Nucleus accumbens (tissue), 56 donors: ENCODE data around the gene PLAGL2.

Experiments
- DNase-seq, 56 donors: peaks; one replicate each; lab custom pipeline; 2025; lab: John Stamatoyannopoulos, UW

The PLAGL2 gene

DNA sequence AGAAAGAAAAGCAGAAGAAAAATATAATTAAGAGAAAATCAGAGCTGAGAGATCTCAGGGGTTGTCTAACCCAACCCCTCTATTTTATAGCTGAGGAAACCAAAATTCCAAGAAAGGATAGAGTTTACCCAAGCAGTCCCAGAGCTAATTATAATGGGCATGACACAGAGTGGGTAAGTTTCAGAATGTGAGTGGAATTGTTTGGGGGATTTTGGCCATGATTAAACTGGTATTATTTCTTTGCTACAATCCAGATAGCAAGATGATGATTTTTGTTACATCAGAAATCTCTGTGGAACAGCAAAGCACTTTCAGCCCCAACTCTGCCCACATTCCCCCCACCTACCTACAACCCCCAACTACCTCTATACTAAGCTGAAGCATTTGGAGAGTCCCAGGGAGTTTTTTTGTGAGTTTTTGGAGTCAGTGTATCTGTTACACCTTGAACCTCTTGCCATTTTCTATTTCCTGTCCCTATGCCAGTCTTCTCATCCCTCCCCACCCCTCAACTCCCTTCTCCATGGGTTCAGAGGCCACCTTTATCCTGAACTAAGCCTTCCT lies 24.9 kb upstream of the PLAGL2 start:
- DNase-seq: no peak

DNA sequence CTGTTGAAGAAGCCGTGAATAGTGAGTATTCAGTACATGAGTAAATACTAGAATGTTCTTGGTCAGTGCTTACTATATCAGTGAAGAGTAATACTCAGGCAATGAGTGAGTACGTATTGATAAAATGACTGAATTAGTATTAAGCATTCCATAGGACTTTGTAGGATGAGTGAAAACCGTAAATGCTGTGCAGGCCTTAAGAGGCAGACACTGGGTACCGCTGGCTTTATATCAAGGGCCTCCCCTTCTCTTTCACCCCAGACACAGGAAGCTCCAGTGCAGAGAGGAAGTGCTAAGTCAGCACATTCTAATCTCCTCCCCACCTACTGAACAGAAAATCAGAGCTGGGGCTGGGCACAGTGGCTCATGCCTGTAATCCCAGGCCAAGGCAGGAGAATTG lies 24.3 kb upstream of the PLAGL2 start:
- peak in 4 of 56 donors; percentile 1 to 18 (median 2) for DNase-seq

DNA sequence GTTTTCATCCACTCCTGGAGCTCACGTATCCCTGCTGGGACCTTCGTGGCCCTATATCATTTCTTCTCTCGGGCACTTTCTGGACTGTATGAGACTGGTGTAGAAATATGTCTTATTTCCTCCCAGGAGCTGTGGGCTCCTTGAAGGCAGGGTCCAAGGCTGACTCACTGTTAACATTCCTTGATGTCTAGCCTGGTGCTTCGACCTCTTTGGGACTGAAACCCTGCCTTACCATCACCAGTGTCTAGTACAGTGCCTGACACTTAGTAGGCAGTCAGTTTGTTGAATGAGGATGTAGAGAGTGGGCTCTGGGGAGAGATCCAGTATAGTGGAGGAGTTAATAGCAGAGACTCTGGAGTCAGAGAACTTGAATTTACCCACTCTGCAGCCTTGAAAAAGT lies 23.7 kb upstream of the PLAGL2 start:
- DNase-seq: no peak

DNA sequence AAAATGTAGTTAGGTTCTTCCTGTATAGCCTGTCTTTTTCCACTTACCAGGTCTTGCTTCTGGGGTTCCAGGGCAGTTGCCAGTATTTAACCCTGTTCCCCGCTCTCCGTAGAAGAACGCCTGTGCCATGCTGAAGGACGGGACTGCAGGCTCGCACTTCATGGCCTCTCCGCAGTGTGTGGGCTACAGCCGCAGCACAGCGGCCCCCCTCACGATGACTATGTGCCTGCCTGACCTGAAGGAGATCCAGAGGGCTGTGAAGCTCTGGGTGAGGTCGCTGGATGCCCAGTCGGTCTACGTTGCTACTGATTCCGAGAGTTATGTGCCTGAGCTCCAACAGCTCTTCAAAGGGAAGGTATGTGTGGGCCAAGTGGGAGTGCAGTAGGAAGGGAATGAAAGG lies 23.2 kb upstream of the PLAGL2 start:
- DNase-seq: no peak

DNA sequence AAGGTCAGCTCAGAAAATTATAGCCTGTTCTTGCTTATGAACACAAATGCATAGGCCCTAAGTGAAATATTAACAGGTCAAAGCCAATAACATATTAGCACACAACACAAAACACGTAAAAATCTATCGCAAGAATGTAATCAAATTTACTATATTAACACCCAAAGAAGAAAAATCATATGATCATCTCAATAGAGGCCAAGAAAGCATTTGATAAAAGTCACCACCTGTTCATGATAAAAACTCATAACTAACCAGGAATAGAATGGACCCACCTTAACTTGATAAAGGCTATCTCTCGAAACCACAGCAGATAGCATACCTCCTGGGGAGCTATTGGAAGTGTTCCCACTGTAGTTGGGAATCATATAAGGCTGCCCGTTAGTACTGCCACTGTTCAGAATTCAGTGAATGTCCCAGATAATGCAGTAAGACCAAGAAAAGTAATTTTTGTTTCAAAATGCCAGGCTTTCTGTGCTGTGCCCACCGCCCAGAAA lies 21.8 kb upstream of the PLAGL2 start:
- DNase-seq: no peak

DNA sequence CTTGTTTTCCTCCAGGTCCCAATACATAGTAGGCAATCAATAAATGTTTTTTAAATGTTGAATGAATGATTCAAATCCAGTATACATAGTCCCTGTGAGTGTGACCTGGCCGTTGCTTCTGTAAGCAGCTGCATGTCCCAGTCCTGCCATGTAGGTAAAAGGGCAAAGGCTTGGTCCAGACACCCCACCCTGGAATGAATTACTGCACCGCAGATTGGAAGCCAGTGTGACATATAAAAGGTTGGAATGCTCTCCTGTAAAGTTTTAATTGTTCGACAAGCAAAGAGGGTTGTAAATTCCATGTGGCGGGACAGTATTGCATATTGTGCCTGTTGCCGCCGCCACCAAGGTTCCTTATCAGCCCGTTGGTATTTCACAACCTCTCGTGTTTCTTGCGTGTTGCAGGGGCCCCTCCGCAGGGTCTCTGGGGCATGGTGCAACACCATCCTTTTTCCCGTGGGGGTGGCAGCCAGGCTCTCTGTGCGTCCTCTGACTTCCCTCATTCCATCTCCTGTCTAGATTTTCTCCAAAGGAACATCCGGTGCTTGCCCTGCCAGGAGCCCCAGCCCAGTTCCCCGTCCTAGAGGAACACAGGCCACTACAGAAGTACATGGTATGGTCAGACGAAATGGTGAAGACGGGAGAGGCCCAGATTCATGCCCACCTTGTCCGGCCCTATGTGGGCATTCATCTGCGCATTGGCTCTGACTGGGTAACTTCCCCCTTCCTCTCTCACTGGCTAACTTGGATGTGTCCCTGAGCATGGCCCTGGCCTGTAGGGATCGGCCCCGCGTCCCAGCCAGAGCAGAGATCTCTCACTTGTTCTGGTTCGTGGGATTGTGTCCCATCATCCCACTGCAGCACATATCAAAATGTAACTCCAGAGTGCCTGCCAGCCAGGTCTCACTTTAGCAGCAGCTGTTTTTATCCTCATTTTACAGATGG lies 20.5 kb upstream of the PLAGL2 start:
- peak in 3 of 56 donors; percentile 6 to 23 (median 15) for DNase-seq

DNA sequence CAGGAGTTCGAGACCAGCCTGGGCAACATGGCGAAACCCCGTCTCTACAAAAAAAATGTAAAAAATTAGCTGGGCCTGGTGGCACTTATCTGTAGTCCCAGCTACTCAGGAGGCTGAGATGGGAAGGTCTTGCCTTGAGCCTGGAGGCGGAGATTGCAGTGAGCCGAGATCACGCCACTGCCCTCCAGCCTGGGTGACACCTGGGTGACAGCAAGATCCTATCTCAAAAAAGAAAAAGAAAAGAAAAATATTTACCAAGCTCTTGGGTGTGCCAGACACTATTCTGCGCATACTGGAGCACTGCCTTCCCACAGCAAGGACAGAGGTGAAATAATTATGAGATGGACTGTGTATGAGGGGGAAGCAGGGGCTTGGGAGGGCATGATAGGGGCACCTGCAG lies 19.8 kb upstream of the PLAGL2 start:
- DNase-seq: no peak

DNA sequence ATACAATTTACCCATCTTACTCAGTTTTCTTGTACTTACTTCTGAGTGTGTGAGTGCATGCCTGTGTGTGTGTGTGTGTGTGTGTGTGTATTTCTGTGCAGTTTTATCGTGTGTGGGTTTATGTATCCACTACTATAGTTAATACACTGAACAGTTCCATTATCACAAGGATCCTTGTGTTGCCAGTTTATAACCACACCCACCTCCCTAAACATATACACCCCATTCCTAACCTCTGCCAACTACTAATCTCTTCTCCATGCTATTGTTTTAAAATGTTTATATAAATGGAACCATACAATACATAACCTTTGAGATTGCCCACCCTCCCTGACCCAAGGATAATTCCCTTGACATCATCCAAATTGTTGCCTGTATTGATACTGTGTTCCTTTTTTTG lies 18.8 kb upstream of the PLAGL2 start:
- no peak for DNase-seq

DNA sequence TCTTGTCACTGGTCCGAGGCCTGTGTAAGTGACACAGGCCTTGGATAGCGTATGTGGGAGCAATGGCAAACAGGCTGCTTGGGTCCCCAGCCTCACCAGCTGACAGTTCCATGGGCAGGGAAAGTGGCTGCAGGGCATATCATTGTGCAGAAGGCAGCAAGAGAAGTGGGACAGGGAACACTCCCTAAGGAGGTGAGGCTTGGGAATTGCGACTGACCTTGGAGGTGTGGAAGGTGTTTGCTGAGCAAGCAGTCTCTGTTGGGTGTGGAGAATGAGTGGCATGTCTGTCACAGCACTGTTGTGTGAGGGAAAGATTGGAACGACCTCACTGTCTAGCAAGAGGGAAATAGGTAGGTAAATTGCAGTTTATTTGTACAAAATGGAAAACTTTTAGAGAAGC lies 16.9 kb upstream of the PLAGL2 start:
- no peak for DNase-seq

DNA sequence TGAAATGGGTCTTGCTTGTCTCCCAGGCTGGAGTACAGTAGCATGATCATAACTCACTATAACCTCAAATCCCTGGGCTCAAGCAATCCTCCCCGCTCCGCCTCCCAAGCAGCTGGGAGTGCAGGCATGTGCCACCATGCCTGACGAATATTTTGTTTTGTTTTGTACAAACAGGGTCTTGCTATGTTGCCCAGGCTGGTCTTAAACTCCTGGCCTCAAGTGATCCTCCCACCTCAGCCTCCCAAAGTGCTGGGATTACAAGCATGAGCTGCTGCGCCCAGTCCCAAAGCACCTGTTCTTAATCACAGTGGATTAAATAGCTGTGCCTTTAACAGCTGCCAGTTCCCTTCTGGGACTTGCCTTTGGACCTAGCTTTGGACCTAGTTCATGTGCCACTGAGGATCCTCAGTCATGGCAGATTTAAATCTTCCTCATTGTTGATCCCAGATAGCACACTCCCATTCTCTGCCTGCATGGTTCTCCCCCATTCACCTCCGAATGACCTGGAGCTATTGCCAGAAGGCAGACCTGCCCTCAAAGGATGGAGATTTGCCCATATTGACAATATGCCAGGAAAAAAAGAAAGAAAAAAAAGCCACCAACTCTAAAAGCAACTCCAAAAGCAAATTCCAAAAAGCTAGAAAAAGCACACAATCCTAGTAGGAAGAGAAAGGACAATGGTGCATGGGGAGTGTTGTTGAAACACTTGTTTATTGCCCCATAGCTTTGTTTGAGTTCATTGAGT lies 10.8 kb upstream of the PLAGL2 start:
- DNase-seq: no peak

DNA sequence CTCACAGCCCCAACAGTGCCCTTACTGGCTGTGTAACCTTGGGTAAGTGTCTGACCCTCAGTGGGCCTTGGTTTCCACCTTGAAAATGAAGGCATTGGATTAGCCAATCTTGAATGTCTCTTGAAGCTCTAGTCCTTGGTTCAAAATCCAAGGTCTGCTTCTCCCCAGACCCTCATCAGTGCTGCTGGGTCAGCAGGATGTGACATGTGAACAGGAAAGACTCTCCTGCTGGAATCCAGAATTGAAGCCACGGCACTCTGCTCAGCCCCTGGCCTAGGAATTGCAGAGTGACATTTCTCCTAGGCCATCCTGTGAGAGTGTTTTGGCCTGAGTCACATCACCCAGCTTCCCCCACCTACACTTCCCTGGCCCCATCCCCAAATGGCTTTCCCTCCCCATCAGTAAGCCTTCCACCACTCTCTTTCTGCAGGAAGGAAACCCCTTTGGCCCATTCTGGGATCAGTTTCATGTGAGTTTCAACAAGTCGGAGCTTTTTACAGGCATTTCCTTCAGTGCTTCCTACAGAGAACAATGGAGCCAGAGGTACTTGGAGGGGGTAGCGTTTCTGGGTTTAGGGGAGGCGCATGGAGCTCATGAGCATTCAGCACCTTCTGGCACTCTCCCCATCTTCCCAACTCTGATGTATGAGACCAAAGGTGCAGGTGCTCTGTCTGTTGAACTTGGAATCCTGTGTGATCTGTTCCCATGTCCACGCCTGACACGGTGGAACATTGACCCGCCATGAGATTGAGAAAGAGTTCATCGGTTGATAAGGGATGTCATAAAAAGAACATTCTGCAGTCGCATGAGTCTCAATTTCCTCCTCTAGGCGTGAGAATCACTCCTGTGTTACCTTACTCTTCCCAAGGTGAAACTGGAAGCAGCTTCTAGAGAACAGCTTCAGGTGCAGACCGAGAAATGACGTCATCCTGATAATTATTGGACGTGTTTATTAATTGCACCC lies 8.9 kb upstream of the PLAGL2 start:
- no peak for DNase-seq

DNA sequence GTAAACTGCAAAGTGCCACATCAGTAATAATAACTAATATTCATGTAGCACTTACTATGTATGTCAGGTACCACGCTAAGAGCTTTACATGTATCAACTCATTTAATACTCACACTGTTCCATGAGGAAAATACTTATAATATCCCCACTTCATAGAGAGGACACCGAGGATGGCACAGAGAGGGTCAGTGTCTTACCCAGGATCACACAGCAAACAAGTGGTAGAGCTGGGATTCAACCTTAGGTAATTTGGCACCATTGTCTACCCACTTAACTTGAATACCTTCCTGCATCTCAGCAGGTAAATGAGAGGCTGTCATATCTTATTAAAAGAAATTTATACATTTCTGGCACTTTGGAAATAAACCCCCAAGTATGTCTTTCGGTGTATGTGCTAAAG lies 8.2 kb upstream of the PLAGL2 start:
- no peak for DNase-seq

DNA sequence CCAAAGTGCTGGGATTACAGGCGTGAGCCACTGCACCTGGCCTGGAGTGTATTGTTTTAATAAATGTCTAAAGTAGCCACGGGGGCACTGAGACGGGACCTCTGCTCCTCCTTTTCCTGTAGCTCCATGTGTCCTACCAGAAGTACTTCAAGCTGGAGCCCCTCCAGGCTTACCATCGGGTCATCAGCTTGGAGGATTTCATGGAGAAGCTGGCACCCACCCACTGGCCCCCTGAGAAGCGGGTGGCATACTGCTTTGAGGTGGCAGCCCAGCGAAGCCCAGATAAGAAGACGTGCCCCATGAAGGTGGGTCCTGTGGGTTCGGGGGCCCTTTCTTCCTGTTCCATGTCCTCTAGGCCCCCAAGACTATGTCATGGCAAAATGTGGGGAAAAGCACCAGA lies 7.6 kb upstream of the PLAGL2 start:
- DNase-seq: no peak

DNA sequence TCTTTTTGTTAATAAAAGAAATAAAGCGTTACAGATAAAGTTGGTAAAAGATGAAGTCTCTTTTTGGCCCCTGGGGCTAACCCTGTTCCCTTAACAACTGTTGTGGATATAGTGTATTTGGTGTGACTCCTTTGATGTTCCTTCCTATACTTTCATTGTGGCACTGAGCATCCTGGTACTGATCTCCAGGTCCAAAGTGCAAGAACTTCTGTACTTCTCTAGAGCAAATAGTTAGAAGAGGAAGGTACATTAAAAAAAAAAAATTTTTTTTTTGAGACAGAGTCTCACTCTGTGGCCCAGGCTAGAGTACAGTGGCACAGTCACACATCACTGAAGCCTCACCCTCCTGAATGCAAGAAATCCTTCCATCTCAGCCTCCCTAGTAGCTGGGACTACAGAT lies 6.3 kb upstream of the PLAGL2 start:
- DNase-seq: no peak

DNA sequence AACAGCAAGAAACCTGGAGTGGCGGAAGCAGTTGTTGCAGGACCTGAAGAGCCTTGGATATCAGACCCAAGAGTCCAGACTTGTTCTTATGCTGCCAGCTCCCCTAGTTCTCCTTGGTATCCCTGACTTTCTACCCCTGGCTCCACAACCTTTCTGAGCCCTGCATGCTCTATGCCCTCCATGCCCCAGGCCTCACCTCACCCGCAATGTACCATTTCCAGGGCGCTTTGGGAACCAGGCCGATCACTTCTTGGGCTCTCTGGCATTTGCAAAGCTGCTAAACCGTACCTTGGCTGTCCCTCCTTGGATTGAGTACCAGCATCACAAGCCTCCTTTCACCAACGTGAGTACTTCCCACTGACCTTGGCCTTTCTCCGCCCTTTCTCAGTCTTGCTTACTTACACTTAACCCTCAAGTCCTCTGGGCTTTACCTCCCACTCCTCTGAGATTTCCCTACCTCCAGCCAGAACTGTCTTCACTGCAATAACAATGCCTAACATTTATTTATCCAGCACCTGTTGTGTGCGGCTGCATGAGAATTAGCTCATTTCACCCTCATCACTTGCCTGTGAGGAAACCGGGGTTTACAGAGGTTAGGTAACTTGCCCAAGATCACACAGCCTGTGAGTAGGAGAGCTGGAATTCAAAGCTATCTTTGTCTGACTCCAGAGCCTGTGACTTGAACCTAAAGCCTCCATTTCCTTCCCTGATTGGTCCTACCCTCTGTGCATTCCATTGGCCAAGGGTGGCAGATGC lies 2.5 kb upstream of the PLAGL2 start:
- DNase-seq: no peak

DNA sequence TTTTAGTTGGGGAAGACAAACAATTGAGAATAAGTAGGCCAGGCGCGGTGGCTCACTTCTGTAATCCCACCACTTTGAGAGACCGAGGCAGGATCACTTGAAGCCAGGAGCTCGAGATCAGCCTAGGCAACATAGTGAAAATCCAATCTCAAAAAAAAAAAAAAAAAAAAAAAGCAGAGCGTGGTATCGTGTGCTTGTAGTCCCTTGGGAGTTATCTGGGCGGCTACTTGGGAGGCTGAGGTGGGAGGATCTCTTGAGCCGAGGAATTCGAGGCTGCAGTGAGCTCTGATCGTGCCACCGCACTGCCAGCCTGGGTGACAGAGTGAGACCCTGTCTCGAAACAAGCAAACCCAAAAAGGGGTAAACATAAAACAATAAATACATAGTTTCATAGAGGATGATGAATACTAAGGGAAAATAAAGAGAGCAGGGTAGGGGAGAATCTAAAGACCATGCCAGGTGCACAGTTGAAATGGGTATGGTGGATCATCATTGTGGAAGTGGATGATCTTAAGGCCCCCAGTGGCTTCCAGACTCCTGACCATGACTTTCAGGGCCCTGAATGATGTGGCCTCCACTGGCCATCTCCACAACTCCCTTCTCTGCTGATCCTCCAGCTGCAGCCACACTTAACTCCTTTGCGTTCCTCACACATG lies 1.1 kb upstream of the PLAGL2 start:
- DNase-seq: no peak

DNA sequence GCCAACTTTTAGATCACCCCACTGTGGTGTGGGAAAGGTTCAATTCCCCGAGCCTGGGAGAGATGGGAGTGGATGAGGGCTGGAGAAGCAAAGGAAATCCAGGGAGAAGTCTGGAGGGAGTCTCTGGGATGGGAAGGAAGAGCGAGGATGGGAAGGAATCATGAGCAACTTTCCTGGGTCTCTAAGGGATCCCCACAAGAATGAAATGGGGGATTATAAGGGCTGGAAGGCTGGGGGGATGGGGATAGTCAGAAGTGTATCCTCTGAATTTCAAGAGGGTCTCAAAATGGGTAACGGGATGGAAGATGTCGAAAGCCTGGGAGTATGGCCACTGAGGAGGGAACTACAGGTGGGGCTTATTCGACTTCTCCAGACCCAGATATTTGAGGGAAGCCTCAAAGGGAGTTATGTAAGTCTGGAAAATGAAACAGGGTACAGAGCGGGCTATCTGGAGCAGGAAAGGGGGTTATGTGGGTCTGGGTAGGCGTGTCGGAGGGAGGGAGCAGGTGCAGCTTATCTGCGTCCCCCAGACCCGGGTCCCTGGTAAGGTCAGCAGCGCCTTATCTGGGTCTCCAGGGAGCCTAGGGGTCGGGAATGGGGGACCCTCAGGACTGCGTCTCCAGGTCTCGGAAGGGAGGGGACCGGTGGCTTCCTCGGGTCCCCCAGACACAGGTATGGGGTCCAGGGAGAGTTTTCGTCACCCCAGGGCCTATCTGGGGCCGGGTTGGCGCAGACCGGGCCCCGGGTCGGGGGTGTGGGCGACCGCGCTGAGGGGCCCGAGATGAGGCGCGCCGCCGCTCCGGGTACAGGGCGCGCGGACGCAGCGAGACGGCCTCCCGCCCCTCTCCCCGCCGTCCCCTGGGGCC lies 550 bp downstream of the PLAGL2 start:
- DNase-seq: peak in 8 of 56 donors; percentile 12 to 48 (median 38)
